ENCODE results near the gene IQSEC1.

- TF ChIP-seq CTCF (IDR thresholded peaks at IDR 0.05) (no peak), POLR2A (IDR thresholded peaks at IDR 0.05) (no peak), POLR2AphosphoS5 (IDR thresholded peaks at IDR 0.05) (no peak)
Measured at GRCh38 chr3:13099707-13100106, 26.5 kb upstream of the IQSEC1 start.

Data from prostate gland (tissue), 2 donors.